WTC11 (cell line): Measurements from ENCODE around the gene INMT.

Source experiments
- TF ChIP-seq, protein P1 (sequence below): sonication (generic); formaldehyde crosslinking; IDR thresholded peaks from 2 replicates; pipeline ENCODE4 v1.8.1; 2023; ENCODE audit warnings: mild to moderate bottlenecking, missing genetic modification reagents, moderate library complexity
- TF ChIP-seq, protein P2 (sequence below): sonication (generic); formaldehyde crosslinking; IDR thresholded peaks from 2 replicates; pipeline ENCODE4 v1.8.0; 2023; ENCODE audit warnings: missing genetic modification reagents, mild to moderate bottlenecking, borderline replicate concordance

DNA sequence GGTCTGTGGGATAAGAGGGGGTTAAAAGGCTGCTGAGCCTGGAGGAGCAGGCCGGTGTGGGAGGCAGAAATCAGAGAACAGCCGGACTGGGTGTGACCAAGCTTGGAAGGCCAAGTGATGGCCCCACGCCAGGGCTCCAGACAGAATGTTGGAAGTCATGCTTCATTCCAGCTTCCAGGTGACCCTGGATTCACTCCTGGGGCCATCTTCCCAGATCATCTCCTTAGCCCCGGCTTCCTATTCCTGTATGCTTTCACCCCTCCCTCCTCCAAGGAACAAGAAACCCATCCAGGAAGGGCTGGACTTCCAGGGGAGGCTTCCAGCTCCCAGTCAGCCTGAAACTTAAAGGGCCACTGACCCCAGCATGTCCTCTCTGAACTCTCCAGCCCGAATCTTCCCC, 1.0 kb downstream of the INMT start:
- TF ChIP-seq, protein P1, sequence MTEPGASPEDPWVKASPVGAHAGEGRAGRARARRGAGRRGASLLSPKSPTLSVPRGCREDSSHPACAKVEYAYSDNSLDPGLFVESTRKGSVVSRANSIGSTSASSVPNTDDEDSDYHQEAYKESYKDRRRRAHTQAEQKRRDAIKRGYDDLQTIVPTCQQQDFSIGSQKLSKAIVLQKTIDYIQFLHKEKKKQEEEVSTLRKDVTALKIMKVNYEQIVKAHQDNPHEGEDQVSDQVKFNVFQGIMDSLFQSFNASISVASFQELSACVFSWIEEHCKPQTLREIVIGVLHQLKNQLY (CRISPR knock-in tag), result no peak
- TF ChIP-seq, protein P2, sequence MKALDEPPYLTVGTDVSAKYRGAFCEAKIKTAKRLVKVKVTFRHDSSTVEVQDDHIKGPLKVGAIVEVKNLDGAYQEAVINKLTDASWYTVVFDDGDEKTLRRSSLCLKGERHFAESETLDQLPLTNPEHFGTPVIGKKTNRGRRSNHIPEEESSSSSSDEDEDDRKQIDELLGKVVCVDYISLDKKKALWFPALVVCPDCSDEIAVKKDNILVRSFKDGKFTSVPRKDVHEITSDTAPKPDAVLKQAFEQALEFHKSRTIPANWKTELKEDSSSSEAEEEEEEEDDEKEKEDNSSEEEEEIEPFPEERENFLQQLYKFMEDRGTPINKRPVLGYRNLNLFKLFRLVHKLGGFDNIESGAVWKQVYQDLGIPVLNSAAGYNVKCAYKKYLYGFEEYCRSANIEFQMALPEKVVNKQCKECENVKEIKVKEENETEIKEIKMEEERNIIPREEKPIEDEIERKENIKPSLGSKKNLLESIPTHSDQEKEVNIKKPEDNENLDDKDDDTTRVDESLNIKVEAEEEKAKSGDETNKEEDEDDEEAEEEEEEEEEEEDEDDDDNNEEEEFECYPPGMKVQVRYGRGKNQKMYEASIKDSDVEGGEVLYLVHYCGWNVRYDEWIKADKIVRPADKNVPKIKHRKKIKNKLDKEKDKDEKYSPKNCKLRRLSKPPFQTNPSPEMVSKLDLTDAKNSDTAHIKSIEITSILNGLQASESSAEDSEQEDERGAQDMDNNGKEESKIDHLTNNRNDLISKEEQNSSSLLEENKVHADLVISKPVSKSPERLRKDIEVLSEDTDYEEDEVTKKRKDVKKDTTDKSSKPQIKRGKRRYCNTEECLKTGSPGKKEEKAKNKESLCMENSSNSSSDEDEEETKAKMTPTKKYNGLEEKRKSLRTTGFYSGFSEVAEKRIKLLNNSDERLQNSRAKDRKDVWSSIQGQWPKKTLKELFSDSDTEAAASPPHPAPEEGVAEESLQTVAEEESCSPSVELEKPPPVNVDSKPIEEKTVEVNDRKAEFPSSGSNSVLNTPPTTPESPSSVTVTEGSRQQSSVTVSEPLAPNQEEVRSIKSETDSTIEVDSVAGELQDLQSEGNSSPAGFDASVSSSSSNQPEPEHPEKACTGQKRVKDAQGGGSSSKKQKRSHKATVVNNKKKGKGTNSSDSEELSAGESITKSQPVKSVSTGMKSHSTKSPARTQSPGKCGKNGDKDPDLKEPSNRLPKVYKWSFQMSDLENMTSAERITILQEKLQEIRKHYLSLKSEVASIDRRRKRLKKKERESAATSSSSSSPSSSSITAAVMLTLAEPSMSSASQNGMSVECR (CRISPR knock-in tag), result no peak
